HG02970 (cell line): ENCODE data around the gene PRIM1.
"Not testable (repeated sequence)": the region's sequence is repeated elsewhere in the genome, so short reads cannot be mapped to it uniquely, and the experiment has no call there.

Experiments used
- ATAC-seq: cut with Tn5 transposase; IDR thresholded peaks from one replicate; pipeline ENCODE4 v1.9.1; 2021; ENCODE audit warnings: mild to moderate bottlenecking, moderate library complexity, moderate number of reproducible peaks; ENCODE audit not compliant: unreplicated experiment, low FRiP score

PRIM1 gene

GRCh38 chr12:56721216-56721615 lies 30.9 kb downstream of the PRIM1 start:
- ATAC-seq: no peak

- no peak for ATAC-seq
Observed at GRCh38 chr12:56720731-56721151, 31.4 kb downstream of the PRIM1 start.

DNA sequence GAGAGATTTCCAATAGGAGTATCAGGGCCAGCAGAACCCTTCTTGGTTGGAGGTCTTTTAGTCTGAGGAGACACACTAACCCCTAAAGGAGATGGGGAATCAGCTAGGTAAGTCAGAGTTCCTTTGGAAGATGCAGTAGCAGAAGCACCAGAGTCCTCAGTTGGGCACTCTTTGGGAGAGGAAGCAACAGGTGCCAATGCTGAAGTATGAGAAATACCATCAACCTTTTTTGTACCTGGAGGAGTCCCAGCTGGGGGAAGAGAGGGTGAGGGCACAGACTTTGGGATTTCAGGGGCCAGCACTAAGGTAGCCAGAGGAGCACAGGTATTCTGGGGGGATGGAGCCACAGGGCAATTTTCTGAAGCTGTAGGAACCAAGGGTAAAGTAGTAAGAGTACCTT lies 33.1 kb downstream of the PRIM1 start:
- ATAC-seq: no peak

DNA sequence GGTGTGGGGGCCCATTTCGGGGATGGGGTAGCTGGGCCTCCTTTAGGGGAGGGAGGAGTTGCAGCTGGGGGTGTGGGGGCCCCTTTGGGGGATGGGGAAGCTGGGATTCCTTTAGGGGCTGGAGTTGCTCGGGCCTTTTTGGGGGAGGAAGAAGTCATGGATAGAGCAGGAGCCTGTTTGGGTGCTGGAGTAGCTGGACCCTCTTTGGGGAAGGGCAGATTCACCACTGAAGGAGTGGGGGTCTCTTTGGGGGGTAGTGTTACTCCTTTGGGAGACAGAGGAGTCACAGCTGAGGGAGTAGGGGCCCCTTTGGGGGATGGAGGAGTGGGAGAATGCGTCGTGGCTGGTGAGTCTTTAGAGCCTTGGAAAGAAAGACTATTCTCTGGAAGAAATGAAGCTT lies 33.5 kb downstream of the PRIM1 start:
- no peak for ATAC-seq

- ATAC-seq: no peak
Observed at GRCh38 chr12:56718149-56718548, 34.0 kb downstream of the PRIM1 start.

DNA sequence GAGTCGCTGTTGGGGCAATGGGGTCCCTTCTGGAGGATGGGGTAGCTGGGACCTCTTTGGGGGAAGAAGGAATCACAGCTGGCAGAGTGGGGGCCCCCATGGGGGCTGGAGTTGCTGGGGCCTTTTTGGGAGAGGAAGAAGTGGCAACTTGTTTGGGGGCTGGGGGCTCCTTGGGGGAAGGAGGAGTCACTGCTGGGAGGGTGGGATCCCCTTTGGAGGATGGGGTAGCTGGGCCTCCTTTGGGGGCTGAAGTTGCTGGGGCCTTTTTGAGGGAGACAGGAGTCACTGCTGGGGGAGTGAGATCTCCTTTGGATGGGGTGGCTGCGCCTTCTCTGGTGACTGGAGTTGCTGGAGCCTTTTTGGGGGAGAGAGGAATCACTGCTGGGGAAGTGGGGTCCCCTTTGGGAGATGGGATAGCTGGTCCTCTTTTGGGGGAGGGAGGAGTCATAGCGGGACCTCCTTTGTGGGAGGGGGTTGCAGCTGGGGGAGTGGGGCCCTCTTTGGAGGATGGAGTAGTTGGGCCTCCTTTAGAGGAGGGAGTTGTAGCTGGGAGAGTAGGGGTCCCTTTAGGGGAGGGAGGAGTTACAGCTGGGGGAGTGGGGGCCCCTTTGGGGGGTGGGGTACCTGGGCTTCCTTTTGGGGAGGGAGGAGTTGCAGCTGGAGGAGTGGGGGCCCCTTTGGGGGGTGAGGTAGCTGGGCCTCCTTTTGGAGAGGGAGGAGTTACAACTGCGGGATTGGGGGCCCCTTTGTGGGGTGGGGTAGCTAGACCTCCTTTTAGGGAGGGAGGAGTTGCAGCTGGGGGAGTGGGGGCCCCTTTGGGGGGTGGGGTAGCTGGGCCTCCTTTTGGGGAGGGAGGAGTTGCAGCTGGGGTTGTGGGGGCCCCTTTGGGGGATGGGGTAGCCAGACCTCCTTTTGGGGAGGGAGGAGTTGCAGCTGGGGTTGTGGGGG lies 34.9 kb downstream of the PRIM1 start:
- ATAC-seq: no peak

GRCh38 chr12:56716458-56716857 lies 35.7 kb downstream of the PRIM1 start:
- no peak for ATAC-seq

- ATAC-seq: no peak
Observed at GRCh38 chr12:56715798-56716197, 36.3 kb downstream of the PRIM1 start.

- no peak for ATAC-seq
Observed at GRCh38 chr12:56714431-56714929, 37.6 kb downstream of the PRIM1 start.

DNA sequence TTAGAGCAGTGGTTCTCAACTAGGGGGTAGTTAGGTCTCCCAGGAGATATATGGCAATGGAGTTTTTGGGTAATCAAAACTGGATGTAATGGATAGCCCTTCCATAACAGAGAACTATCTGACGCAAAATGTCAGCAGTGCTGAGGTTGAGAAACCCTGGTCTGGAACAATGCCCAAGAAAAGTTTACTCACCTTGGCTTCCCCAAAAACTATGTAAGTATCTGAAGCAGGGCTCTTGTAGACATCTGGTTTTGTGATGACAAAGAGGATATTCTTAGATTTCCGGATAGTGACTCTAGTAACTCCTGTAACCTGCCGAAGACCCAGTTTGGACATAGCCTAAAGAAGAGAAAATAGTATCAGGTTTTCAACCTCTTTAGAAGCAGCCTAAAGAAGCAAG lies 38.8 kb downstream of the PRIM1 start:
- no peak for ATAC-seq

GRCh38 chr12:56709759-56710376 lies 42.3 kb downstream of the PRIM1 start:
- no peak for ATAC-seq

DNA sequence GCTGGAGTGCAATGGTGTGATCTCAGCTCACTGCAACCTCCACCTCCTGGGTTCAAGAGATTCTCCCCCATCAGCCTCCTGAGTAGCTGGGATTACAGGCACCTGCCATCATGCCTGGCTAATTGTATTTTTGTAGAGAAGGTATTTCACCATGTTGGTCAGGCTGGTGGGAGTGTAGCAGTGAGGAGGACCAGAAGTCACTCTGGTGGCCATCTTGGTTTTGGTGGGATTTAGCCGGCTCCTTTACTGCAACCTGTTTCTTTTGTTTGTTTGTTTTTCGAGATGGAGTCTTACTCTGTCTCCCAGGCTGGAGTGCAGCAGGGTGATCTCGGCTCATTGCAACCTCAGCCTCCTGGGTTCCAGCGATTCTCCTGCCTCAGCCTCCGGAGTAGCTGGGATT lies 47.6 kb downstream of the PRIM1 start:
- ATAC-seq: not testable (repeated sequence)

DNA sequence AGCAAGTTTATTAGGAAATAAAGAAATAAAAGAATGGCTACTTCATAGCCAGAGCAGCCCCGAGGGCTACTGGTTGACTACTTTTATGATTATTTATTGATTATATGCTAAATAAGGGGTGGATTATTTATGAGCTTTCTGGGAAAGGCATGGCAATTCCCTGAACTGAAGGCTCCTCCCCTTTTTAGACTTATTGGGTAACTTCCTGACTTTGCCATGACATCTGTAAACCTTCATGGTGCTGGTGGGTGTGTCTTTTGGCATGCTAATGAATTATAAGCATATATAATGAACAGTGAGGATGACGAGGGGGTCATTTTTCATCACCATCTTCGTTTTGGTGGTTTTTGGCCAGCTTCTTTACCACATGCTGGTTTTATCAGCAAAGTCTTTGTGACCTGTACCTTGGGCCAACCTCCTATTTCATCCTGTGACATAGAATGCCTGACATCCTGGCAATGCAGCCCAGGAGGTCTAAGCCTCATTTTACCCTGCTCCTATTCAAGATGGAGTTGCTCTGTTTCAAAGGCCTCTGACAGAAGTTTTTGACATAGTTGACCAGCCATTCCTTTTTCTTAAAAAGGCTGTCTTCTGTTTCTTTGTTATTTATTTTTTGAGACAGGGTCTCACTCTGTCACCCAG lies 53.0 kb downstream of the PRIM1 start:
- ATAC-seq: no peak

- ATAC-seq: no peak
Observed at GRCh38 chr12:56695327-56696101, 56.6 kb downstream of the PRIM1 start.

DNA sequence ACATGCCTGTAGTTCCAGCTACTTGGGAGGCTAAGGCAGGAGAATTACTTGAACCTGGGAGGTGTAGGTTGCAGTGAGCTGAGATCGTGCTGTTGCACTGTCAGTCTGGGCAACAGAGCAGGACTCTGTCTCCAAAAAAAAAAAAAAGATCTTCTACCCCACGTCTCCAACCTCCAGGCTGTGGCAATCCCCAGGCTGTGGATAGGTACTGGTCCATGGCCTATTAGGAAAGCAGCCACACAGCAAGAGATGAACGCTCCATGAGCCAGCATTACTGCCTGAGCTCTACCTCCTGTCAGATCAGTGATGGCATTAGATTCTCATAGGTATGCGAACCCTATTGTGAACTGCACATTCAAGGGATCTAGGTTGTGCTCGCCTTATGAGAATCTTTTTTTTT lies 58.0 kb downstream of the PRIM1 start:
- no peak for ATAC-seq

GRCh38 chr12:56688846-56689109 lies 63.3 kb downstream of the PRIM1 start:
- no peak for ATAC-seq

DNA sequence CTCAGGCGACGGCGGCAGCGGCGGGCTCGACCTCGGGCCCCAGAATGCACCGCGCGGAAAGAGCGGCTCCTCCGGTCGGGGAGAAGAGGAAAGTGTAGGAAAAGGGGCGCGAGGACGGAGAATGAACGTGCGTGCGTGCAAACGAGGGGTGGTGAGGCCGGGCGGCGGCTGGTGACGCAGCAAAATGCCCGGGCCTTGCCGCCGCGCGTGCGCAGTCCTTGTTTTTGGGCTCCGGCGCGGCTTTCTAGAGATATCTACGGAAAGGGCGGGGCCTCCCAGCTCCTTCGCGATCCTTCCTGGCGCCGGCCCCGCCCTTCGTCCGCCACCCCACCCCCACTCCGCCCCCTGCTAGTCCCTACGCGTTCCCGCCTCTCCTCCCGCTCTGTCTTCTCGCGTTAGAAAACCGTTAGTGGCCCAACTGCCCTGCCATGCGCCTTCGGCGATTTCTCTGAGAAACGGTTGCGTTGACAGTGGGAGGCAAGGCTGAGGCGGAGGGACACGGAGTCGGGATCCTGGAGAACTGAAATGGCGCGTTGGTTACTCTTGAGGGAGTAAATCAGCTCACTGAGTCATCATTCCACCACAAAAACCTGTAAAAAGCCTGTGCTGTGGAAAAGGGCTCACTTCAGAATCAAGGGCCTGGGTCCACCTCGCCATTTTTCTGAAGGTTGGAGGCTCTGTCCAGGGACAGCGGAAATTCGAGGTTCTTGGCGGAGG lies 63.8 kb downstream of the PRIM1 start, which contains the start of gene PTGES3:
TSS of gene PTGES3 (minus strand) at position 156 of the 717 bp plus-strand sequence. CDS start 285 bp downstream, outside the sequence.
- ATAC-seq: peak; percentile 71

DNA sequence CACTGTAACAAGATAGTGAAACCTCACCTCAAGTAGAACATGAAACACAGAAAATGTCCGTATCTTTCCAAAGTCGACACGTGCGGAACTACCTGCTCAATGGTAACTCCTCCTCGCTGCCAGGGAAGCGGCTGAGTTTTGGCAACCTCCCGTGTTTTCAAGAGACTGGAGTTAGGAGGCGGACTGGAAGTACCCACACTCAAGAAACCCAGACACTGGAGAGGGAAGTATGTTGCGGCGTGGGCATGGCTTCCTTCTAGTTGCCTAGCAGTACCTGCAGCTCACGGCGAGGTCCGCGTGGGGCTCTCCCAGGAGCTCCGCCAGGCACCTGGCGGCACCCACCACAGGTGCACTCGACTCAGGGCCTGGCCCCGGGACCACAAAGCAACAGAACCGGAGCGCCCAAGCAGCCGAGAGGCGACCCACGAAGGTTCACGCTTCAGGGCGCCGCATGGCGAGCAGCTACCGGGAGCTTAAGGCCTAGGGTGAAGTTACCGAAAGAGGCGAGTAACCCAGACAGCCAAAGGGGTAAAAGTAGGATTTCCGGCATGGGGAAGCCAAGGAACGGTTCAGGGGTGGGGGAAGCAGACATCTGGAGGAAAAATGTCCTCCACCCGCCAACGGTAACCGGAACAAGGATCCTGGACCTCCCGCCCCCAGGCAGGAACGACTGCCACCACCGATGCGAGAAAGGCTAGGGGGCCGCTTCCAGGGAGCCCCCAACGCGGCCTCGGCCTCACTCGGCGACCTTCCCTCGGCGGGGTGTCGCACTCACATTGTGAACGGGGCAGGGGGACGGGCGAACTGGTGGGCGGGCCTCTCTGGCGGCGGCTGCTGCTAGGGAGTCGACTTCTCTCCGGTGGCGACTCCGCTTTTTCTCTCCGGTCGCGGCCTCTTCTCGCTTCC lies 64.6 kb downstream of the PRIM1 start:
- ATAC-seq: peak; percentile 33
